Nephron (organoid): Measurements from ENCODE around the gene KRTAP4-12.
A peak's percentile ranks its signal among the peaks of the same experiment; 100 is the strongest.
"Not testable (repeated sequence)": the region's sequence is repeated elsewhere in the genome, so short reads cannot be mapped to it uniquely, and the experiment has no call there.

Source experiments
- H3K27ac Mint-ChIP-seq, 3 experiments: 2 replicates each; pipeline ENCODE4 v1.8.0; 2020; ENCODE audit warnings: mixed read lengths in 3 of 3, mild to moderate bottlenecking in 2 of 3, moderate library complexity in 1 of 3
- H3K27me3 Mint-ChIP-seq: 2 replicates; pipeline ENCODE4 v1.8.0; 2021; ENCODE audit warnings: low read depth, mild to moderate bottlenecking, moderate library complexity, mixed read lengths
- H3K36me3 Mint-ChIP-seq: 2 replicates; pipeline ENCODE4 v1.8.0; 2020; ENCODE audit warnings: low read depth, mixed read lengths
- H3K4me1 Mint-ChIP-seq: 2 replicates; pipeline ENCODE4 v1.8.0; 2020; ENCODE audit warnings: mixed read lengths
- H3K4me3 Mint-ChIP-seq, 3 experiments: 2 replicates each; pipeline ENCODE4 v1.8.0; 2020; ENCODE audit warnings: mild to moderate bottlenecking in 3 of 3, mixed read lengths in 3 of 3, moderate library complexity in 2 of 3
- H3K9me3 Mint-ChIP-seq: 2 replicates; pipeline ENCODE4 v1.8.0; 2020; ENCODE audit warnings: mixed read lengths
- CTCF ChIP-seq, 3 experiments: fragments of 200-600 bp; sonication (generic); IDR thresholded peaks; one replicate each; pipeline ENCODE4 v1.5.0; 2021; ENCODE audit warnings: antibody characterized with exemption in 3 of 3; ENCODE audit not compliant: unreplicated experiment in 3 of 3

The KRTAP4-12 gene

GRCh38 chr17:41153856-41154255, 29.9 kb upstream of the KRTAP4-12 start:
- TF ChIP-seq CTCF (IDR thresholded peaks at IDR 0.05; ENCODE audit: unreplicated experiment in 3 of 3), result no peak
- Mint-ChIP-seq H3K9me3 (peaks cover 3% of the 10 kb centered on the region), H3K4me1 (no peaks in the 10 kb centered on the region), H3K4me3 (no peak overlapping the region), H3K27ac (peak overlapping the region in 1 of 3 experiments; percentile 72), H3K36me3 (no peaks in the 10 kb centered on the region), H3K27me3 (peaks cover 13% of the 10 kb centered on the region)

GRCh38 chr17:41151525-41151924, 27.5 kb upstream of the KRTAP4-12 start:
- no peak for TF ChIP-seq CTCF (IDR thresholded peaks at IDR 0.05; ENCODE audit: unreplicated experiment in 3 of 3)
- peaks cover 16% of the 10 kb centered on the region for H3K27me3 Mint-ChIP-seq
- H3K4me3 Mint-ChIP-seq, result no peak overlapping the region
- H3K4me1 Mint-ChIP-seq, result no peaks in the 10 kb centered on the region
- H3K27ac Mint-ChIP-seq, result no peak overlapping the region
- no peaks in the 10 kb centered on the region for H3K36me3 Mint-ChIP-seq
- peaks cover 3% of the 10 kb centered on the region for H3K9me3 Mint-ChIP-seq

- Mint-ChIP-seq H3K4me3 (no peak overlapping the region), H3K36me3 (no peaks in the 10 kb centered on the region), H3K27ac (no peak overlapping the region), H3K4me1 (no peaks in the 10 kb centered on the region), H3K27me3 (peaks cover 16% of the 10 kb centered on the region), H3K9me3 (peaks cover 5% of the 10 kb centered on the region)
- TF ChIP-seq CTCF (IDR thresholded peaks at IDR 0.05; ENCODE audit: unreplicated experiment in 3 of 3), result no peak
These were observed 26.0 kb upstream of the KRTAP4-12 start for GRCh38 chr17:41150026-41150425.

- H3K27ac Mint-ChIP-seq, result no peak within 1 kb of the TSS
- no peaks in the 10 kb centered on the region for H3K4me1 Mint-ChIP-seq
- H3K27me3 Mint-ChIP-seq, result peaks cover 16% of the 10 kb centered on the region
- TF ChIP-seq CTCF (IDR thresholded peaks at IDR 0.05; ENCODE audit: unreplicated experiment in 3 of 3), result no peak
- H3K36me3 Mint-ChIP-seq, result no peaks in the 10 kb centered on the region
- H3K9me3 Mint-ChIP-seq, result peaks cover 7% of the 10 kb centered on the region
- no peak within 1 kb of the TSS for H3K4me3 Mint-ChIP-seq
These were observed 25.6 kb upstream of the KRTAP4-12 start, which contains the start of gene KRTAP4-5 for GRCh38 chr17:41149652-41149985. KRTAP4-5 (minus strand) TSS chr17:41149825; CDS start chr17:41149767, 58 bp downstream.

GRCh38 chr17:41148971-41149651, 25.1 kb upstream of the KRTAP4-12 start:
- not testable (repeated sequence) for H3K9me3 Mint-ChIP-seq, H3K27ac Mint-ChIP-seq, H3K4me3 Mint-ChIP-seq, H3K4me1 Mint-ChIP-seq, H3K36me3 Mint-ChIP-seq
- H3K27me3 Mint-ChIP-seq, result peaks cover 16% of the 10 kb centered on the region

- Mint-ChIP-seq H3K4me3 (no peak overlapping the region), H3K27me3 (peaks cover 16% of the 10 kb centered on the region), H3K9me3 (peaks cover 16% of the 10 kb centered on the region), H3K4me1 (no peaks in the 10 kb centered on the region), H3K27ac (no peak overlapping the region), H3K36me3 (no peaks in the 10 kb centered on the region)
- TF ChIP-seq CTCF (IDR thresholded peaks at IDR 0.05; ENCODE audit: unreplicated experiment in 3 of 3), result no peak
These were observed 23.7 kb upstream of the KRTAP4-12 start for GRCh38 chr17:41147531-41148204.
